Stimulated activated CD4-positive, alpha-beta T cell treated with anti-CD3 and anti-CD28 coated beads, Interleukin-12 subunit alpha, Interleukin-12 subunit beta, amount 100 ng/mL, for 24 hours (primary cell): Measurements from ENCODE around the gene ITGBL1.

Experiments used
- DNase-seq, 2 experiments: peaks; one replicate each; pipeline ENCODE4 v3.0.0-alpha.2; 2020; ENCODE audit warnings: low read depth in 2 of 2

Gene ITGBL1

GRCh38 chr13:101749584-101749983 is 297.1 kb downstream of the ITGBL1 start:
- DNase-seq = no peak

GRCh38 chr13:101751488-101751887 is 299.0 kb downstream of the ITGBL1 start:
- no peak for DNase-seq

- DNase-seq = no peak
Measured at GRCh38 chr13:101752432-101752831, 300.0 kb downstream of the ITGBL1 start.

GRCh38 chr13:101755228-101755887 is 302.9 kb downstream of the ITGBL1 start:
- DNase-seq = no peak

GRCh38 chr13:101757446-101758039 is 305.1 kb downstream of the ITGBL1 start:
- no peak for DNase-seq

- no peak for DNase-seq
Measured at GRCh38 chr13:101763191-101763590, 310.7 kb downstream of the ITGBL1 start.
